Omental fat pad (tissue), 4 donors: ENCODE data around the gene GOLGA6L2. TPM values are rescaled to one million over a fixed set of nuclear protein-coding genes. Genes with fewer than 3 reads are reported as not detected.

Experiments used
- ATAC-seq: fragments of 150-250 bp; one replicate; pipeline ENCODE4 v1.9.1; 2016; ENCODE audit warnings: mild to moderate bottlenecking, moderate library complexity; ENCODE audit not compliant: low FRiP score
- DNase-seq: peaks from one replicate; pipeline ENCODE4 v3.0.0-alpha.2; 2019; ENCODE audit warnings: low spot score
- total RNA-seq, 4 donors: library from RNA; depleted of rRNA; stranded (reverse); fragments of >200 nt; gene quantifications; one replicate each; pipeline ENCODE4 v1.1.0, GENCODE V29; 2016
- TF ChIP-seq, protein P1 (sequence below), 3 donors: fragments of 450-650 bp; IDR thresholded peaks; one replicate each; pipeline ENCODE4 v1.5.1; 2016 to 2017; ENCODE audit warnings: antibody characterized with exemption in 3 of 3, mild to moderate bottlenecking in 3 of 3, moderate library complexity in 2 of 3

GOLGA6L2 gene, protein sequence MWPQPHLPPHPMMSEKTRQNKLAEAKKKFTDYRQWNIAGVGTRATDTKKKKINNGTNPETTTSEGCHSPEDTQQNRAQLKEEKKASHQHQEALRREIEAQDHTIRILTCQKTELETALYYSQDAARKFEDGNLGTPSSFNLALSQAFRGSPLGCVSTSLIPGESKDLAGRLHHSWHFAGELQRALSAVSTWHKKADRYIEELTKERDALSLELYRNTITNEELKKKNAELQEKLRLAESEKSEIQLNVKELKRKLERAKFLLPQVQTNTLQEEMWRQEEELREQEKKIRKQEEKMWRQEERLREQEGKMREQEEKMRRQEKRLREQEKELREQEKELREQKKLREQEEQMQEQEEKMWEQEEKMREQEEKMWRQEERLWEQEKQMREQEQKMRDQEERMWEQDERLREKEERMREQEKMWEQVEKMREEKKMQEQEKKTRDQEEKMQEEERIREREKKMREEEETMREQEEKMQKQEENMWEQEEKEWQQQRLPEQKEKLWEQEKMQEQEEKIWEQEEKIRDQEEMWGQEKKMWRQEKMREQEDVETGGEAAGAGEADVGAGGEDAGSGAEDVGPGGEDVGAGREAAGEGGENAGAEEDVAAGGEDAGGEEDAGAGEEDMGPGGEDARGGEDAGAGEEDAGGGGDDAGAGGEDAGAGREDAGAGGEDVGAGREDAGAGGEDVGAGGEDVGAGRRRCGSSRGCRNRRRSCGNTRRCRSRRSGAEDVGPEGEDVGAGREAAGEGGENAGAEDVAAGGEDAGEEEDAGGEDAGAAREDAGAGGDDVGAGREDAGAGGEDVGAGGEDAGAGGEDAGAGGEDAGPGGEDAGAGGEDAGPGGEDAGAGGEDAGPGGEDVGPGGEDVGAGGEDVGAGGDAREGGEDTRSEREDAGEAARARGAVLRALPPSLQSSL
- not detected for total RNA-seq

DNA sequence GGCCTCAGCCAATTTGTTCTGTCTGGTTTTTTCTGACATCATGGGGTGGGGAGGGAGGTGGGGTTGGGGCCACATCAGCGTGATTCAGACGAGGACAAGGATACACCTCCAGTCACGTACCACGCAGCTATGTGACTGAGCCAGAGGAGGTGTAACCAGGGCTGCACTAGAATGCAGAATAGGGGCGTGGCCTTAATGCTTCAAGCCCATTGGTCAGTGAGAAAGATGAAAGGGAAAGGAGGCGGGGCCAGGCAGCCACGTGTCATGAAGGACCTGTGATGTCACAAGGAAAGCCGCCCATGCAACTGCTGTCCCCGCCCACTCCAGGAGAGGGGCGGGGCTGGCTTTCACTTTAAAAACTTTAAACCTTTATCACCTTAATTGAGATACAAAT, at the start of gene GOLGA6L2:
Gene GOLGA6L2 (minus strand): TSS at position 137 of the 394 bp plus-strand sequence. CDS start 62 bp downstream, at position 75.
- DNase-seq (no peak), ATAC-seq (no peak)
- TF ChIP-seq, protein P1, sequence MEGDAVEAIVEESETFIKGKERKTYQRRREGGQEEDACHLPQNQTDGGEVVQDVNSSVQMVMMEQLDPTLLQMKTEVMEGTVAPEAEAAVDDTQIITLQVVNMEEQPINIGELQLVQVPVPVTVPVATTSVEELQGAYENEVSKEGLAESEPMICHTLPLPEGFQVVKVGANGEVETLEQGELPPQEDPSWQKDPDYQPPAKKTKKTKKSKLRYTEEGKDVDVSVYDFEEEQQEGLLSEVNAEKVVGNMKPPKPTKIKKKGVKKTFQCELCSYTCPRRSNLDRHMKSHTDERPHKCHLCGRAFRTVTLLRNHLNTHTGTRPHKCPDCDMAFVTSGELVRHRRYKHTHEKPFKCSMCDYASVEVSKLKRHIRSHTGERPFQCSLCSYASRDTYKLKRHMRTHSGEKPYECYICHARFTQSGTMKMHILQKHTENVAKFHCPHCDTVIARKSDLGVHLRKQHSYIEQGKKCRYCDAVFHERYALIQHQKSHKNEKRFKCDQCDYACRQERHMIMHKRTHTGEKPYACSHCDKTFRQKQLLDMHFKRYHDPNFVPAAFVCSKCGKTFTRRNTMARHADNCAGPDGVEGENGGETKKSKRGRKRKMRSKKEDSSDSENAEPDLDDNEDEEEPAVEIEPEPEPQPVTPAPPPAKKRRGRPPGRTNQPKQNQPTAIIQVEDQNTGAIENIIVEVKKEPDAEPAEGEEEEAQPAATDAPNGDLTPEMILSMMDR (IDR thresholded peaks at IDR 0.05), result no peak

DNA sequence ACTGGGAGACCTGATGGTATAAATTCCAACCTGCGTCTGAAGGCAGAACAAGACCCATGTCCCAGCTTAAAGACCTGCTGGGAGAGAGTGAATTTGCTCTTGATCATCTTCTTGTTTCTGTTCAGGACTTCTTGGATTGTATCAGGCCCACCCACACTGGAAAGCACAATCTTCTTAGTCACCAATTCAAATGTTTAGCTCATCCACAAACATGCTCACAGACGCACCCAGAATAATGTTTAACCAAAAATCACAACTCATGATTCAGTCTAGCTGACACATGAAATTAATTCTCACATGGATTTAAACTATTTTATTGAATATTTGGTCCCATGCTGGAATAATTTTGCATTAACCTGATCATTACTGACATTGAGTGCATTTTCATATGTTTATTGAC, 37.8 kb upstream of the GOLGA6L2 start:
- TF ChIP-seq, protein P1 (IDR thresholded peaks at IDR 0.05), result no peak
- DNase-seq (no peak), ATAC-seq (no peak)

DNA sequence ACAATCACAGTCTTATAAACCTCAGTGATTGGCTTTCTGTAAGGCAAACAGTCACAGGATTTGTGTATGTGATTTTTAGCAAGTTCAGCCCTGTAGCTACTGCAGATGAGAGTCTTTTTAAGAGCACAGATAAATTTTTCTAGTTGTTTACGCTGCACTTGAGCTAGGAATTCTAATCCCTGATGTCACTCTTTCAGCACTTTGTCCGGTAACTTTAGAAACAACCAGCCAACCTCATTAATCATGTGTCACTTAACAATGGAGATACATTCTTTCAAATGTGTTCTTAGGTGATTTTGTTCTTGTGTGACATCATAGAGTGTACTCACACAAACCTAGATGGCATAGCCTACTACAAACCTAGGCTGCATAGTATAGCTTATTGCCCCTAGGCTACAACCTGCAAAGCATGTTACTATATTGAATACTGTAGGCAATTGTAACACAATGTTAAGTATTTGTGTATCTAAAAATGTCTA, 36.8 kb upstream of the GOLGA6L2 start:
- TF ChIP-seq, protein P1 (IDR thresholded peaks at IDR 0.05), result no peak
- no peak for ATAC-seq
- DNase-seq, result no peak

DNA sequence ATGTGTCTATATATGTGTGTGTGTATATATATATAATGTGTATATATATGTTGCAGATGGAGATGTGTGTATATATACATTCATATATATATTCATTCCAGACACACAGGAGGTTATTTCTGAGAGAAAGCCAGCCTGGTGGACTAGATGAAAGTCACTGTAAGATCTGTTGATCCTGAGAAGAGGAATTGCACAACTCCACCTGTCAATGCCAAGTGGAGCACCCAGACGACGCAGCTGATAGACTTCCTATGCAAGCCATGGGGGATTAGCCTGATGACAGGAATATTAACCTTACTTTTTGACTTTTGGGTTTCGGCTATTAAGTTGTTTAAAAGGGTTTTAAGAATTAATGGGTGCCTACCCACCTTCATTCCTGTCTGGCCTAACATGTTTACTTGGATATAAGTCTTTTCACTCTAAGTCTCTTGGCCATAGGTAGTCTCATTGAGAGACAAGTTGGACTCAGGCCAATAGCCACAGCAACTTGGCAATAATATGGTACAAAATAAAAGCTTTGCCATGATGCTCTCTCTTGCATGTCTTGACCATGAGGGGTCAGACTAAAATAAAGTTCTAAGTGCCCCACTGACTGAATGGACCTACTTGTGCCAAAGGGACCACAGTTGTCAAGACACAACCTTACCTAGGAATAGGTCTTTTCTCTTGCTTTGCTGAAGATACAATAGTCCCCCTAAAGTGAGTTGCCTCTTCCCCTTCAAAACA, 35.9 kb upstream of the GOLGA6L2 start:
- TF ChIP-seq, protein P1 (IDR thresholded peaks at IDR 0.05), result no peak
- ATAC-seq (no peak), DNase-seq (no peak)

DNA sequence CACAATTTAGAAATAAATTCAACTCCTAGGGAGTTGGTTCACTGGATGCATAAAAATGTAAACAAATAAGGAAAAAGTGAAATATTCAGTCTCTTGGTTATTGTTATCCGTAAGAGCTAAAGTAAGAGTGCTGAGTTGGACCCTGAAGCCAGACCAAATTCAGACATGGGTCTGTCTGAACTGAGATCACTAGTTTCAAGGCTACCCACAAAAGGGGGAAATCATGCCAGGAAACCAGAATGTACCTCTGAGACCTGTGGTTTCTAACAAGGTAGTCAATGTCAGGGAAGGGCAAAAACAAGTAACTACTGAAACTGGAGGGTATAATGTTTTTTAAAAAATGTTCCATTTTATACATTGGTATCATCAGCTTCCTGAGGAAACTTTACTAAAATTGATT, 35.2 kb upstream of the GOLGA6L2 start:
- no peak for DNase-seq
- TF ChIP-seq, protein P1 (IDR thresholded peaks at IDR 0.05), result no peak
- no peak for ATAC-seq

DNA sequence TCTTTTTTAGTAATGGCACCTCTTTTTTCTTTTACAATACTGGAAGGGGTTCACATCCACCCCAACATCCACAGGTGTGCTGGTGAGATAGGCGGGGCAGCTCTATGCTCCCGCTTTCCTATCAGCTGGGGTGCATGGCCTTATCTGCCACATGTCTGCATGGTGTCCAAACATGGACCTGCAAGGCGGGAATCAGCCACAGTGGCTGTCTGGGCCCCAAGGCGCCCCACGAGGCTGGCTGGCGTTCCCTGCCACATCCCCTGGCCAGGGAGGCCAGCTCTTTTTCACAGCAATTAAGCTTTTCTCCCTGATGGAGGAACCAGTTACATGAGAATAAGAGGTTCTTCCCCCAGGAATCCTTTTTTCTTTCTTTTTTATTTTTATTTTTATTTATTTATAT, 30.9 kb upstream of the GOLGA6L2 start:
- no peak for ATAC-seq
- TF ChIP-seq, protein P1 (IDR thresholded peaks at IDR 0.05), result no peak

More for the DNA sequence above, 30.9 kb upstream of the GOLGA6L2 start:
- DNase-seq, result no peak
